MCF 10A (cell line): ENCODE data around the gene ZNF507. TPM values are rescaled to one million over a fixed set of nuclear protein-coding genes. Genes with fewer than 3 reads are reported as not detected.

Experiments
- BruUV-seq: library from RNA; stranded (reverse); fragments of 400-500 nt; replicated peaks from 2 replicates; lab custom pipeline; 2021; lab: Mats Ljungman, UMichigan
- CTCF ChIA-PET: fragments of 300-600 bp; sonication (Branson Sonifier 250); formaldehyde crosslinking; extraction: SDS; loops from one replicate; lab custom pipeline; 2021; ENCODE audit warnings: antibody characterized with exemption, inconsistent platforms; lab: Yijun Ruan, JAX
- POLR2A ChIA-PET: fragments of 300-600, 350-650 bp; sonication (Branson Sonifier 250); formaldehyde crosslinking; extraction: SDS; loops from one replicate; lab custom pipeline; 2020; ENCODE audit warnings: antibody characterized with exemption, inconsistent platforms; lab: Yijun Ruan, JAX
- DNase-seq: peaks from one replicate; pipeline ENCODE4 v3.0.0-alpha.2; 2018; ENCODE audit not compliant: unreplicated experiment
- H3K27ac Mint-ChIP-seq: one replicate; pipeline ENCODE4 v1.8.0; 2022; ENCODE audit warnings: mild to moderate bottlenecking, low read depth, mixed read lengths; ENCODE audit not compliant: unreplicated experiment
- H3K27me3 Mint-ChIP-seq: one replicate; pipeline ENCODE4 v1.8.0; 2022; ENCODE audit warnings: mixed read lengths; ENCODE audit not compliant: insufficient read depth, unreplicated experiment
- H3K36me3 Mint-ChIP-seq: one replicate; pipeline ENCODE4 v1.8.0; 2022; ENCODE audit warnings: mild to moderate bottlenecking, moderate library complexity, mixed read lengths; ENCODE audit not compliant: insufficient read depth, unreplicated experiment
- H3K4me1 Mint-ChIP-seq: one replicate; pipeline ENCODE4 v1.8.0; 2022; ENCODE audit warnings: mixed read lengths; ENCODE audit not compliant: insufficient read depth, unreplicated experiment
- H3K4me3 Mint-ChIP-seq: one replicate; pipeline ENCODE4 v1.8.0; 2022; ENCODE audit warnings: mild to moderate bottlenecking, moderate library complexity, mixed read lengths; ENCODE audit not compliant: unreplicated experiment
- H3K9me3 Mint-ChIP-seq: one replicate; pipeline ENCODE4 v1.8.0; 2022; ENCODE audit warnings: mixed read lengths; ENCODE audit not compliant: unreplicated experiment
- CTCF ChIP-seq: fragments of 200-600 bp; IDR thresholded peaks from one replicate; pipeline ENCODE4 v1.8.0; 2022; ENCODE audit warnings: antibody characterized with exemption, mild to moderate bottlenecking; ENCODE audit not compliant: unreplicated experiment
- intact Hi-C: fragments of 100-400 bp; cut with micrococcal nuclease; formaldehyde crosslinking; loops from 2 replicates; pipeline ENCODE4 v1.14.1; 2022
- total RNA-seq: library from RNA; stranded (reverse); gene quantifications from 2 replicates; pipeline ENCODE4 v1.2.3, GENCODE V29; 2022

Gene ZNF507
- total RNA-seq, 1 experiment from 2014 or later: 22.8 TPM

GRCh38 chr19:32336259-32337083 lies 8.9 kb upstream of the ZNF507 start:
- H3K36me3 Mint-ChIP-seq: no peaks in the 10 kb centered on the region
- H3K4me1 Mint-ChIP-seq: peaks cover 5% of the 10 kb centered on the region
- POLR2A ChIA-PET: interaction anchor here (0.6 to 1.1 kb wide), 3 partner anchors 9 to 23 kb away, joined by 3 to 5 read pairs (median 3); partner anchors contain the start of gene ZNF507
- BruUV-seq: no TSS peak
- CTCF ChIA-PET: interaction anchor here (0.6 to 7.7 kb wide), 12 partner anchors 9 to 1670 kb away, joined by 3 to 93 read pairs (median 4); partner anchors contain the start of gene ZNF507
- no peak overlapping the region for H3K27ac Mint-ChIP-seq
- H3K27me3 Mint-ChIP-seq: peaks cover 34% of the 10 kb centered on the region
- no peak overlapping the region for H3K4me3 Mint-ChIP-seq
- no peak for TF ChIP-seq CTCF
- H3K9me3 Mint-ChIP-seq: no peaks in the 10 kb centered on the region
- DNase-seq: no peak
- intact Hi-C loops: no loop called here

DNA sequence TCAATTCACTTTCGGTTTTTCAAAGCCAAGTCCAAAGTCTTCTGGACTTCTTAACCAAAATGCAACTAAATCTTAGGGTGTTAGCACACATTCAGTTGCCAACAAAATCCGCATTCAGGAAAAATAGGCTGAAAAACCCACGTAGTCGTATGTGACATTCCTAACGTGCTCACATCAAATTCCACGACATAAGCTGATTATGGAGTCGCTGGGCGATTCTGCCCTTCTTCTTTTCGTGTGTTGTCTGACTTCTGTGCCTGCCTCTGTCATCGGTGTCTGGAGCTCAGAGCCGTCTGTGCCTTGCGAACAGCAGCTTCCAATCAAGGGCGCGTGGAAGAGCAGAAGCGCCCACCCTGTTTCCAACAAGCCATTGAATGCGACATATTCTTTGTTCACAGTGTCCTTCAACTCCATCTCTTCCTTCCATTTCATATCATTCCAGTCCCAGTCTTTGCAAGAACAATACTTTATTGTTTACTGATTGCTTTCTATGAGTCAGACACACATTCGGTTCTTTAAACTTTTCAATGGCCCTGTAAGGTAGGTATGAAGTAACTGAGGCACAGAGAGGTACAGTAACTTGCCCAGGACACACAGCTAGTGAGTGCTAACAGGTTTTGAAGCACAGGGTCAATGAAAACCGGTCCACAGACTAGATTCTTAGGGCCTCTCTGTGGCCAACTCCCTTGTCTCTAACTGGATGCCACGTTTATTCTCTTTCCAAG lies 8.2 kb upstream of the ZNF507 start:
- ChIA-PET POLR2A (interaction anchor here (0.6 to 1.0 kb wide), 3 partner anchors 8 to 23 kb away, joined by 3 to 5 read pairs (median 4); partner anchors contain the start of gene ZNF507), CTCF (interaction anchor here (0.5 to 7.7 kb wide), 14 partner anchors 8 to 1669 kb away, joined by 3 to 93 read pairs (median 3); partner anchors contain the start of gene ZNF507)
- no peak for DNase-seq
- H3K36me3 Mint-ChIP-seq: no peaks in the 10 kb centered on the region
- H3K4me1 Mint-ChIP-seq: no peaks in the 10 kb centered on the region
- H3K27ac Mint-ChIP-seq: no peak overlapping the region
- no peak for TF ChIP-seq CTCF
- H3K9me3 Mint-ChIP-seq: no peaks in the 10 kb centered on the region
- no peak overlapping the region for H3K4me3 Mint-ChIP-seq
- no TSS peak for BruUV-seq
- peaks cover 26% of the 10 kb centered on the region for H3K27me3 Mint-ChIP-seq
- intact Hi-C loops: no loop called here

DNA sequence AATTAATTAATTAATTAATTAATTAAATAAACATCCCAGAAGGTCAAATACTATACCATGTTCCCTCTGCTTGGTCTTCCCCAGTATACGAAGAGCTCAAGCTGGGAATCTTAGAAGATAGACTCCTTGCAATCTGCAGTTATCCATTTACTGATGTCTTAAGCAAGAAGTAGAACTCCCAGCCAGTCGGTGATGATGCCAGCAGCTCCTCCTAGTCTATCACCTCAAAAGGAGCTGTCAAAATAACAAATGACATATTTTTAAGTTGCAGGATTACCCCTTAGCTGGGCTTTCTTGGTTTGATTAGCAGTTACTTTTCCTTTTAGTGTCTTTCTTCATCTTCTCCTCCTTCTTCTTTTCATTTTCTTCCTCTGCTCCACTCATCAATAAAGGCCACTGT lies 6.0 kb upstream of the ZNF507 start:
- Mint-ChIP-seq H3K9me3 (no peaks in the 10 kb centered on the region), H3K27ac (no peak overlapping the region), H3K4me3 (no peak overlapping the region), H3K27me3 (peaks cover 5% of the 10 kb centered on the region), H3K36me3 (no peaks in the 10 kb centered on the region), H3K4me1 (peaks cover 6% of the 10 kb centered on the region)
- ChIA-PET POLR2A (interaction anchor here (0.9 to 1.1 kb wide), 2 partner anchors 10 to 66 kb away, joined by 3 read pairs; partner anchors contain the start of gene DPY19L3), CTCF (interaction anchor here (0.6 to 7.7 kb wide), 20 partner anchors 9 to 1670 kb away, joined by 3 to 93 read pairs (median 4); partner anchors contain the start of gene DPY19L3)
- intact Hi-C loops: no loop called here
- no peak for TF ChIP-seq CTCF
- DNase-seq: no peak
- no TSS peak for BruUV-seq
